ENCODE results near the gene KCNQ1.

GRCh38 chr11:2581151-2581930, 136.5 kb downstream of the KCNQ1 start:
- TF ChIP-seq, protein P1, sequence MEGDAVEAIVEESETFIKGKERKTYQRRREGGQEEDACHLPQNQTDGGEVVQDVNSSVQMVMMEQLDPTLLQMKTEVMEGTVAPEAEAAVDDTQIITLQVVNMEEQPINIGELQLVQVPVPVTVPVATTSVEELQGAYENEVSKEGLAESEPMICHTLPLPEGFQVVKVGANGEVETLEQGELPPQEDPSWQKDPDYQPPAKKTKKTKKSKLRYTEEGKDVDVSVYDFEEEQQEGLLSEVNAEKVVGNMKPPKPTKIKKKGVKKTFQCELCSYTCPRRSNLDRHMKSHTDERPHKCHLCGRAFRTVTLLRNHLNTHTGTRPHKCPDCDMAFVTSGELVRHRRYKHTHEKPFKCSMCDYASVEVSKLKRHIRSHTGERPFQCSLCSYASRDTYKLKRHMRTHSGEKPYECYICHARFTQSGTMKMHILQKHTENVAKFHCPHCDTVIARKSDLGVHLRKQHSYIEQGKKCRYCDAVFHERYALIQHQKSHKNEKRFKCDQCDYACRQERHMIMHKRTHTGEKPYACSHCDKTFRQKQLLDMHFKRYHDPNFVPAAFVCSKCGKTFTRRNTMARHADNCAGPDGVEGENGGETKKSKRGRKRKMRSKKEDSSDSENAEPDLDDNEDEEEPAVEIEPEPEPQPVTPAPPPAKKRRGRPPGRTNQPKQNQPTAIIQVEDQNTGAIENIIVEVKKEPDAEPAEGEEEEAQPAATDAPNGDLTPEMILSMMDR (IDR thresholded peaks at IDR 0.05), result no peak
- TF ChIP-seq POLR2AphosphoS5 (IDR thresholded peaks at IDR 0.05), result no peak
